ENCODE data around the gene VAMP2. TPM values are rescaled to one million over a fixed set of nuclear protein-coding genes. Genes with fewer than 3 reads are reported as not detected.

Gene VAMP2
- total RNA-seq, 1 experiment from 2014 or later: 5.0 TPM

DNA sequence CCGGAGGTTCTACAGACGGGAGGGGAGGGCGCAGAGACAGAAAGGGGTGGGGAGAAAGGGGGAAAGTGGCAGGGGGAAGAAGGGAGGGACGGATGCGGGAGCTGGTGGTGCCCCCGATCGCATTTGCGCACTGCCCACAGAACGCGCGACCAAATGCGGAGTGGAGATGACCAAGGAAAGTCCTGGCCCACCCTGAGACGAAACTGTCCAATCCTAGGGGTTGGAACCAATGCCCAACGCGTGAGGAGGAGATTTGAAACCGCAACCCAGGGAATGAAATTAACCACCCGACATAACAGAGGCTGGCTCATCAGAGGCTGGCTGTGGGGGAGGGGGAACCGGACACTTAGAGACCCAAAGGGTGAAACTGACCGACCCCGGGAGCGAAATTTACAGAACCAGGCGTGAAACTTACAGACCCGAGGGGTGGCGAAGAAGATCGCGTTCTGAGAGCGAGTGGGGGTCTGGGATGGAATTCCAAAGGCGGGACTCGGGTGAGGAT, 40.3 kb downstream of the VAMP2 start:
- peak overlapping the region; percentile 91 for H3K4me3 ChIP-seq (ENCODE audit: low read length)
- H4K20me1 ChIP-seq (ENCODE audit: low read length): peaks cover 3% of the 10 kb centered on the region
- H3K36me3 ChIP-seq (ENCODE audit: low read depth, low read length): no peaks in the 10 kb centered on the region
- no peaks in the 10 kb centered on the region for H3K79me2 ChIP-seq (ENCODE audit: low read length)
- H3K4me2 ChIP-seq (ENCODE audit: low read length): peak overlapping the region; percentile 96
- DNase-seq (peak; percentile 5), ATAC-seq (no peak)
- H3K27ac ChIP-seq (ENCODE audit: low read length): no peak overlapping the region
- H3K9ac ChIP-seq (ENCODE audit: low read length): no peak overlapping the region
- POLR2A ChIA-PET (ENCODE audit: unreplicated experiment): no interaction called here
- H3K9me3 ChIP-seq (ENCODE audit: low read length): no peaks in the 10 kb centered on the region
- H3K9me2 ChIP-seq (replicated peaks; ENCODE audit: low read length): no peaks in the 10 kb centered on the region
- no TSS peak for BruUV-seq (replicated peaks)
- CTCF ChIA-PET: no interaction called here
- H3F3A ChIP-seq (ENCODE audit: low read length, unreplicated experiment): peaks cover 7% of the 10 kb centered on the region
- intact Hi-C loops (cut with micrococcal nuclease): no loop called here
- peak overlapping the region; percentile 82 for H2AFZ ChIP-seq (ENCODE audit: low read length)
- H3K27me3 ChIP-seq (ENCODE audit: low read length): no peaks in the 10 kb centered on the region
- H3K4me1 ChIP-seq (ENCODE audit: insufficient read depth, low read length): peaks cover 16% of the 10 kb centered on the region; the same call in 1 of the 2 replicates
- TF ChIP-seq EZH2phosphoT487 (IDR thresholded peaks at IDR 0.05; ENCODE audit: borderline replicate concordance, low read length): no peak
- no peak for TF ChIP-seq EZH2 (IDR thresholded peaks at IDR 0.05; ENCODE audit: low read length, unreplicated experiment)
- TF ChIP-seq, protein P1, sequence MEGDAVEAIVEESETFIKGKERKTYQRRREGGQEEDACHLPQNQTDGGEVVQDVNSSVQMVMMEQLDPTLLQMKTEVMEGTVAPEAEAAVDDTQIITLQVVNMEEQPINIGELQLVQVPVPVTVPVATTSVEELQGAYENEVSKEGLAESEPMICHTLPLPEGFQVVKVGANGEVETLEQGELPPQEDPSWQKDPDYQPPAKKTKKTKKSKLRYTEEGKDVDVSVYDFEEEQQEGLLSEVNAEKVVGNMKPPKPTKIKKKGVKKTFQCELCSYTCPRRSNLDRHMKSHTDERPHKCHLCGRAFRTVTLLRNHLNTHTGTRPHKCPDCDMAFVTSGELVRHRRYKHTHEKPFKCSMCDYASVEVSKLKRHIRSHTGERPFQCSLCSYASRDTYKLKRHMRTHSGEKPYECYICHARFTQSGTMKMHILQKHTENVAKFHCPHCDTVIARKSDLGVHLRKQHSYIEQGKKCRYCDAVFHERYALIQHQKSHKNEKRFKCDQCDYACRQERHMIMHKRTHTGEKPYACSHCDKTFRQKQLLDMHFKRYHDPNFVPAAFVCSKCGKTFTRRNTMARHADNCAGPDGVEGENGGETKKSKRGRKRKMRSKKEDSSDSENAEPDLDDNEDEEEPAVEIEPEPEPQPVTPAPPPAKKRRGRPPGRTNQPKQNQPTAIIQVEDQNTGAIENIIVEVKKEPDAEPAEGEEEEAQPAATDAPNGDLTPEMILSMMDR (conservative IDR thresholded peaks at IDR 0.05; ENCODE audit: low read depth, low read length): no peak

DNA sequence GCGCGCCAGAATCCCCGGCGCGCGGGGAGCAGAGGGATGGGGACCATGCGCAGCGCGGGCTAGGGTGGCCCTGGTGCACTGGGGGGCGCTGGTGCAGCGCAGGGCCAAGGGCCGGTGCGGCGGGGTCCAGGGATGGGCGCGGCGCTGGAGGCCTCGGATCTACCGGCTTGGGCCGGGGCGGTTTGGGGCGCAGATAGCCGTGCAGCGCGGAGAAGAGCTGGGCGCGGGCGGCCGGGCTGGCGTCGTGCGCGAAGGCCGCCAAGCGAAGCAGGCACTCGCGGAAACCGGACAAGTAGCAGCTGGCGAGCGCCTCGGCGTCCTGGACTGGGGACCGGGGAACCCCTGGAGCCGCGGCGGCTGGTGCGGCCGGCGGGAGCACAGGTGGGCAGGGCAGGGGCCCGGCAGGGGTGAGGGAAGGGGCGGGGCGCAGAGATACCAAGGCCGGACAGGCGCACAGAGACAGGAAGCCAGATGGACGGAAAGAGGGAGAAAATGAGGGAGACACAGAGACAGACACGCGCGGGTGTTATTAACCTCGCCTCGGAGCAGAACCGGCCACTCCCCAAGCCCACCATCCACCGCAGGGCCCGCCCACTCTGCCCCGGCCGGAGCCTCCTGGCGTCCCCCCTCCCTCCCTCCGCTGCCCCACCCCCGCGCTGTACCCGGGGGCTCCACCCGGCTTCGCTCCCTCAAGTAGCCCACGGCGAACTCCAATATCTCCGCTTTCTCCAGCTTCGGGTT, 40.9 kb downstream of the VAMP2 start:
- no peaks in the 10 kb centered on the region for H3K9me3 ChIP-seq (ENCODE audit: low read length)
- H3K9me2 ChIP-seq (replicated peaks; ENCODE audit: low read length): no peaks in the 10 kb centered on the region
- H4K20me1 ChIP-seq (ENCODE audit: low read length): peaks cover 3% of the 10 kb centered on the region
- ATAC-seq (peak; percentile 6), DNase-seq (peak; percentile 47)
- intact Hi-C loops (cut with micrococcal nuclease): no loop called here
- H3F3A ChIP-seq (ENCODE audit: low read length, unreplicated experiment): peaks cover 3% of the 10 kb centered on the region
- peaks cover 15% of the 10 kb centered on the region; the same call in 1 of the 2 replicates for H3K4me1 ChIP-seq (ENCODE audit: insufficient read depth, low read length)
- peak overlapping the region; percentile 82 for H2AFZ ChIP-seq (ENCODE audit: low read length)
- H3K79me2 ChIP-seq (ENCODE audit: low read length): no peaks in the 10 kb centered on the region
- H3K27me3 ChIP-seq (ENCODE audit: low read length): no peaks in the 10 kb centered on the region
- H3K9ac ChIP-seq (ENCODE audit: low read length): no peak overlapping the region
- H3K27ac ChIP-seq (ENCODE audit: low read length): no peak overlapping the region
- peak overlapping the region; percentile 96 for H3K4me2 ChIP-seq (ENCODE audit: low read length)
- ChIA-PET CTCF (no interaction called here), POLR2A (ENCODE audit: unreplicated experiment) (no interaction called here)
- H3K36me3 ChIP-seq (ENCODE audit: low read depth, low read length): no peaks in the 10 kb centered on the region
- TF ChIP-seq, protein P1 (conservative IDR thresholded peaks at IDR 0.05; ENCODE audit: low read depth, low read length): peak; percentile 51
- TF ChIP-seq EZH2phosphoT487 (IDR thresholded peaks at IDR 0.05; ENCODE audit: borderline replicate concordance, low read length): no peak
- no TSS peak for BruUV-seq (replicated peaks)
- peak overlapping the region; percentile 91 for H3K4me3 ChIP-seq (ENCODE audit: low read length)

DNA sequence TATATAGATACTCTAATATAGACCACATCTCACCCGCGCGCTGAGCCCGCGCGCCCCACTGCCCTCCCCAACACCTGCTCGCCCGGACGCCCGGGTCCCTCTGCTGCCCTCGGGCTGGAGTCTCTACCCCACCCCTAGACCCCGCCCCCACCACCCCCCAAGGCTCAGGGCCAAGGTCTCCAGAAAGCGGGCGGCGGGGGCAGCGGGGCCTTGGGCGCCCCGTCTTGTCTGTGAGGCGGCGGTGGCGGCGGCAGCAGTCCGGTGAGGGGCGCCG, 41.4 kb downstream of the VAMP2 start:
- no peak for TF ChIP-seq EZH2phosphoT487 (IDR thresholded peaks at IDR 0.05; ENCODE audit: borderline replicate concordance, low read length)
- TF ChIP-seq, protein P1 (conservative IDR thresholded peaks at IDR 0.05; ENCODE audit: low read depth, low read length): no peak
- TF ChIP-seq EZH2 (IDR thresholded peaks at IDR 0.05; ENCODE audit: low read length, unreplicated experiment): no peak
- DNase-seq: no peak
- peak overlapping the region; percentile 96 for H3K4me2 ChIP-seq (ENCODE audit: low read length)
- no peak overlapping the region for H3K9ac ChIP-seq (ENCODE audit: low read length)
- peaks cover 3% of the 10 kb centered on the region for H4K20me1 ChIP-seq (ENCODE audit: low read length)
- ChIA-PET POLR2A (ENCODE audit: unreplicated experiment) (no interaction called here), CTCF (no interaction called here)
- BruUV-seq (replicated peaks): no TSS peak
- H3K9me3 ChIP-seq (ENCODE audit: low read length): no peaks in the 10 kb centered on the region
- H3K36me3 ChIP-seq (ENCODE audit: low read depth, low read length): no peaks in the 10 kb centered on the region
- H3K27me3 ChIP-seq (ENCODE audit: low read length): no peaks in the 10 kb centered on the region
- no peak overlapping the region for H3K27ac ChIP-seq (ENCODE audit: low read length)
- ATAC-seq: no peak
- peaks cover 15% of the 10 kb centered on the region; the same call in 1 of the 2 replicates for H3K4me1 ChIP-seq (ENCODE audit: insufficient read depth, low read length)
- H3K9me2 ChIP-seq (replicated peaks; ENCODE audit: low read length): no peaks in the 10 kb centered on the region
- intact Hi-C loops (cut with micrococcal nuclease): no loop called here
- peak overlapping the region; percentile 82 for H2AFZ ChIP-seq (ENCODE audit: low read length)
- peak overlapping the region; percentile 91 for H3K4me3 ChIP-seq (ENCODE audit: low read length)
- H3K79me2 ChIP-seq (ENCODE audit: low read length): no peaks in the 10 kb centered on the region
- H3F3A ChIP-seq (ENCODE audit: low read length, unreplicated experiment): peaks cover 3% of the 10 kb centered on the region

Data from PC-3 (cell line).